ENCODE results near the gene PTPRG.
"Not testable (repeated sequence)": the region's sequence is repeated elsewhere in the genome, so short reads cannot be mapped to it uniquely, and the experiment has no call there.

The PTPRG gene

GRCh38 chr3:61561374-61562041 is at the start of gene PTPRG:
TSS of gene PTPRG (plus strand) at chr3:61561571. CDS start at chr3:61562288, 717 bp downstream.
- peak; percentile 95 for DNase-seq

GRCh38 chr3:61518590-61518989 is 42.8 kb upstream of the PTPRG start:
- no peak for DNase-seq

GRCh38 chr3:61520966-61521628 is 40.3 kb upstream of the PTPRG start:
- DNase-seq, result no peak

DNA sequence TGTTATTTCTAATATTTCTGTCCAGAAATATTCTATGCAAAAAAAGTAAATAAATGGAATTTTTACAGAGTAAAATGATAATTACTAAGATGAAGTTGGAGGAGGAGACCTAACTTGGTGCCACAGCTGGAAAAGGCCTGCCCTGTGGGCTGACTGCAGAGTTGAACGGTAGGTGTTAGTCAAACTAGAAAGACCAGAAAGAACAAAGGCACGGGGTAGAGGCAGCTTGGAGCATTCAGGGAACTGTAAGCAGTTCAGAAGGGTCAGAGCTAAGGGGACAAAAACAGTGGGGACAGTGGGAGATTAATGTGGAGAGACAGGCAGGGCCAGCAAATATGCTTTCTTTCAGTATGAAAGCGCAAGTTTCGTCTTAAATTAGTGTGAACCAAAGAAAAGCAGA is 39.3 kb upstream of the PTPRG start:
- no peak for DNase-seq

DNA sequence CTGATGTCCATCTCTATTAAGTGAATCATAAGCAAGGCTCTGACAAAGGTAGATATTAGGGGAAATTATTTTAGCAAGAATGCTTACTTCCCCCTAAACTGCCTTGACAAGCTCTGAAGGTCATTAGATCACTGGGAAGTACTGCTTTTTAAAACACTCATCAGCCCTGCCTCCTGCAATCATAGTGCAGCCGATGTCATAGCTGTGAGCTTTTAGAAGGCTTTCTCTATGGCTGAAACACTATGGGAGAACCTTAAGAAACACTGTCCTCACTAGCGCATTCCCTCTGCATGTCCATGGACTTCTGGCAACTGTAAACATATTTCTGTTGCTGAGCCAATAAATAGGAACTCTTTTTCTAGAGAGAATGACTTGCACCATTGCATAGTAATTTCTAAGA is 38.7 kb upstream of the PTPRG start:
- no peak for DNase-seq

DNA sequence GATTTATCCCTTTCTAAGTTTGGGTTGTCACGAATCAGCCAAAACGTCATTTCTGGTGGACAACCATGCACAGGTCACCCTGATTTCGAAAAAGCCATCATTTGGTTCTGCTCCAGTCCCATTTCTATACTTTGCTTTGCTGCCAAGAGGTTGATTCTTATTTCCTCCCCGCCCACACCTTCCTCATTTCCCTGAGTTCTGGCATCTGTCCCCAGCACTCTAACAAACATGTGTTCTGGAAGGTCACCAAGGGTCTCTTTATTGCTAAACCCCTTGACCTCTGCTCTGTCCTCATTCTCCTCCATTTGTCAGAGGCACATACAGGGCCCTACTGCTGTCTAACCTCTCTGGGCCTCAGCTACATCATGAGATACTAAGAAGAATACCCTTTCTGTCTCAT is 36.4 kb upstream of the PTPRG start:
- no peak for DNase-seq

GRCh38 chr3:61526308-61526707 is 35.1 kb upstream of the PTPRG start:
- DNase-seq, result no peak

DNA sequence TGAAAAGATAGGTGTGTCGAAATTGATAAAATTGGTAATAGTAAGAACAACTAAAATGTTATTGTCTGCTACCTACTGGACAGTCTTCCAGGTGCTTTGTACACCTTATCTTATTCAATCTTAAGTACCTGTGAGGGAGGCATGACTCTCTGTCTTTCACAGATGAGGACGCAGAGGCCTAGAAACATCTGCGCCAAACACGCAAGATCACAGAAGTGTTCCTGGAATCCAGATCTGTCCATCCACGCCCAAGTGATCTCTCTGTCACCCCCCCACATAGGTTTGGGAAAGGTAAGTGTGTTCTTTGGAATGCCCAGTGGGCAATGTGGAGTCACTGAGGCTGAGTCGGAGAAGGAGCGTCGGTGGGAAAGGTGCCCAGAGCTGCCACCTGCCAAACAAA is 34.4 kb upstream of the PTPRG start:
- DNase-seq, result no peak

DNA sequence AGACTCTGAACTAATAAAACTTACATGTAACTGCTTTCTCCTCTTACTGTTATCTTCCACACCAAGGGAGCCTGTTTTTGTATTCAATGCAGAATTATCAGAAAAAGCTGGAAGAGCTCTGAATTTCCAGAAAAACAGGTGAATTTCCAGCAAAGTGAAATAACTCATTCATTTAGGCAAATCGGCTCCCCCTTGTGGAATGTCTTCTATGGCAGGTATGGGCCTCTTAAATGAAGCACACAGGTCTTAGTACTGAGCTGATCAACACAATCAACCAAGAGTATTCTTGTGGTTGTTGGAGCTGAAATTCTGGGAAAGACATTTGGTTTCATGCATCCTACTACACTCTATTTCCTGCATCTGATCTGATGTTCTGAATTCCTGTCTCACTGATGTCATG is 31.0 kb upstream of the PTPRG start:
- peak; percentile 40 for DNase-seq

DNA sequence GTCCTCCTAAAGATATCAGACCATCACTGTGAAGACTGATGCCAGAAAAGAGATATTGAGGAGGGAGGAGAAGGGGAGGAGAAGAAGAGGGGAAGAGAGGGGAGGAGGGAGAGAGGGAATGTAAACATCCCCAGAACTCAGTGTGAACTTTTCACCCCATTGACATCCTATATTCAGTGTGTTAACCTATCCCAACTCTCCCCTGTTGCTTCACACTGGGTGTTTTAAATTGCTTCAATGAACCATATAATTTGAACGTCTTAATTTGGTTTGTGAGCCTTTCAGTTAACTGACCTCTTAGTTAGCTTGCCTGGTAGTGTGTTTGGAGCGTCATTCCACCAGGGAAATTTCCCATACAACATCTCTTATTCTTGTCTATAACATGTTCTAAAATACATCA is 29.8 kb upstream of the PTPRG start:
- no peak for DNase-seq

GRCh38 chr3:61532739-61533500 is 28.5 kb upstream of the PTPRG start:
- no peak for DNase-seq

DNA sequence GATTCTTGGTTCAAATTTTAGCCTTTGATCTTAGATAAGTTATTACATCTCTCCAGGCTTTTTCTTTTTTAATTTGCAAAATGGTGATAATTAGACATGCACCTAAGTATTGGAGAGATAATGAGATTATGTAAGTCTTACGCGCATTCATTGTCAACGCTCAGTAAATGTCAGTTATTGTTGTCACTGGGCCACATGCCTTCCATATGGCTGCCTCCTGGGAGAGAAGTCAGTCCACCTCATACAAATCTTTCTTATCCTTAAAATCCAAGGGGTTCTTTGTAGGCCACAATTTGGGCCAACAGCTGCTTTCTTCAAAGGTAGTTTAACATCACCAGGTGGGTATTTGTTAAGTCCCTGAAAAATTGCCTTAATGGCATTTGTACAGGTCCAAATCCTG is 25.5 kb upstream of the PTPRG start:
- no peak for DNase-seq

GRCh38 chr3:61537366-61537765 is 24.0 kb upstream of the PTPRG start:
- DNase-seq, result no peak

DNA sequence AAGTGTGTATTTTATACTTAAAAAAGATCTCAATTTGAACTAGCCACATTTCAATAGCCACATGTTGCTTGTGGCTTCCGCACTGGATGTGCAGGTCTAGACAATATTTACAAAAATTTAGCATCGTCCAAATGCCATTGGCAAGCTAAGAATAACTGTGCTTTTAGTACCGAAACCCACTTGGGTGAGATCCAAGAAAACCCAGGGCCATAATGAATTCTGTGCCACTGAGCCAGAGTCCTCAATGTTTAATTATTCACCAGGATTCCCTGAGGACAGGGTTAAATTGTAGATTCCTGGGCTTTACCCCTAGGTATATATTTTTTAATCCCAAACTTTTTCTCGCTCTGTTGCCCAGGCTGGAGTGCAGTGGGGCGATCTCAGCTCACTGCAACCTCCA is 22.9 kb upstream of the PTPRG start:
- no peak for DNase-seq

- DNase-seq, result no peak
These were observed 19.7 kb upstream of the PTPRG start for GRCh38 chr3:61541694-61542093.

DNA sequence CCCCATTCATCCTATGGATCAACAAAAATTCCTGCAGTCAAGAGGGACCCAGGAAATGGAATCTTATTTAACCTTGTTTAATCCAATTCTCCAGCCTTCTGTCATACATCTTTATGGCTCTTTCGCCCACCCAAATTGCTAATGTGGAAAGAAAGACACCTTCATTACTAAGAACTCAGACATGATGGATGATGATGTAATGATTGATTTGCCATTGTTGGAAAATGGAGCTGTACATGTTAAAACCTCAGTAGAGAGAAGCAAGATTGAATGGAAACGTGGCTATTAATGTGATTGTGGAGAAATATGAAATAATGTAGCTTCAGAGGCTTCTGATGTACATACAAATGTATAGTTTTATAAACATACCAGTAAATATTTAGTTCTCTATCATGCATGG is 15.7 kb upstream of the PTPRG start:
- no peak for DNase-seq

GRCh38 chr3:61547625-61548024 is 13.7 kb upstream of the PTPRG start:
- DNase-seq, result no peak

GRCh38 chr3:61552704-61553103 is 8.7 kb upstream of the PTPRG start:
- DNase-seq, result not testable (repeated sequence)

DNA sequence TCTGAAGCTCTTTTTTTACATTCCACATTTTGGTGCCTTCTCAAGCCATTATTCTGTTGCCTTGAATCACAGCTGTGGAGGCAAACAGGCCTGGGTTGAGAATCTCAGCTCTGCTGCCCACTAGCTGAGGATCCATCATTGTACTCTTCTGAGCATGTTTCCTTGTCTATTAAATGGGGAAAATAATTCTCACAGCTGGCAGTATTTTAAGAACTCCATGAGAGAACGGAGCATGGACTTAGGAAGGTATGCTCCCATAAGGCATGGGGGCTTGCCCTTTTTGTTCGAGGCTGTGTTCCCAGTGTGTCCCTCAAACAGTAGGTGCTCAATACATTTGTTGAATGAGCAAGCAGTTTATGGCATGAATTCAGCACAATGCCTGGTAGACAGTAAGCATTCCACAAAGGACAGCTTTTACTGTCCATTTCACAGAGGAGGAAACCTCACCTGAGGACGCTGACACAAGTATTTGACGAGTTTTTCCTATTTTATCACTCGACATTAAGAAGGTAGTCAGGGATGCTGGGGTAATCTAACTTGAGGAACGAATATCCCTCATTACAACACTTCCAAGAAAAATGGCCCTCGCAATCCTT is 2.1 kb upstream of the PTPRG start:
- DNase-seq, result peak; percentile 32

GRCh38 chr3:61560517-61561373 is 626 bp upstream of the PTPRG start:
- peak; percentile 75 for DNase-seq

DNA sequence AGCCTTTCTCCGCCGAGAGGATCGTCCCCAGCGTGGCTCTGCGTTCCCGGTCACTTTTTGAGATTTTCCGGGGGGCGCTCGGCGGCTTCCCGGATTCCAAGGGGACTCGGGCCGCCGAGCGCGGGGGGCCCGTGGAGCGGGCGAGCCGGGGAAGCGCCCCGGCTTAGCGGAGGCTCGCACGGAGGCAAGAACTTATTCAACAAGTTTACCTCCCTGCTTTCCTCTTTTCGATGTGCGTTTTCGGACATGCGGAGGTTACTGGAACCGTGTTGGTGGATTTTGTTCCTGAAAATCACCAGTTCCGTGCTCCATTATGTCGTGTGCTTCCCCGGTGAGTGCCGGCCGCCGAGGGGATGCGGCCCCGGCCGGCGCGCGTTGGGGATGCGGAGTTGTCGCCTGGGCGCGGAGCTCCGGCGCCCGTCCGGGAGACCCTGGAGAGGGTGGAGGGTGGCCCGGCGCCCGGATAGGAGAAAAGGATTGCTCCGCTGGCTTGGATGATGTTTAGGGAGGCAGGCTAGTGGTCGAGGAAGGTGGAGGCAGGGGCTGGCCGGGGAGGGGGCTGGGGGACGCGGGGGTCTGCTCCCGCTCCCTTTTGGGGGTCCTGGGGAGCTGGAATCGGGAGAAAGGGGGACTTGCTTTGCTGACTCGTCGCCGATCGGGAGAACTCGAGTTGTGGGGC is 810 bp downstream of the PTPRG start:
- DNase-seq, result no peak

GRCh38 chr3:61562721-61563312 is 1.4 kb downstream of the PTPRG start:
- peak; percentile 22 for DNase-seq

Data from HCEC 1CT (cell line).